ENCODE measurements around the gene STK32B. TPM values are rescaled to one million over a fixed set of nuclear protein-coding genes. Genes with fewer than 3 reads are reported as not detected.

STK32B gene
- total and polyA plus RNA-seq, 2 donors (not counting 3 experiments of a cell fraction or from before 2014, with no cell fraction given) = 5.6 to 7.8 TPM

DNA sequence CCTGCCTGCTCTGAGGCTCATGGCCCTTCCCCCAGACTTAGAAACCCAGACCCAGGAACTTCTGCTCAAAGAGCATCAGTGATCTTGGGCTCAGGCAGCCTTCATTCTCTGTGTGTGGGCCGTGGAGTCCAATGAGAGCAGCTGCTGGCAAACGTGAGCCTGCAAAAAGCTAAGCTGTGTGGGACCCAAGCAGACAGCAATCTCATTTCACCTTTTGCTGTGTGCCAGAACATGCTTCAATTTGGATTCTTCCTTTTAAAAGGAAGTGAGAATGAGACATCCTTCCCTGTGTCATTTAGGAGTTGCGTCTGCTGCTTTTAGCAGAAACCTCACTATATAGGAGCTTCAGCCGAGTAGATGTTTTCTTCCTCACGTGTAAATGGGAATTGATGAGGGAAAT is 418.6 kb downstream of the STK32B start:
- H2AFZ ChIP-seq (ENCODE audit: low read depth, low read length) = no peak overlapping the region
- H3K9ac ChIP-seq (replicated peaks; ENCODE audit: extremely low read depth, insufficient read depth, low read length) = no peak overlapping the region
- no peaks in the 10 kb centered on the region for H3K9me3 ChIP-seq (replicated peaks; ENCODE audit: control insufficient read depth, insufficient read depth, low read length)
- H3K4me3 ChIP-seq (replicated peaks in 1 of 3; ENCODE audit: insufficient read depth in 1 of 3, low read depth in 1 of 3, low read length in 3 of 3) = no peak overlapping the region
- dilution Hi-C loops (cut with MboI; ENCODE audit: extremely low pct_ligation_motif_present, low sequenced_read_pairs) (no loop called here), intact Hi-C loops (cut with micrococcal nuclease) (no loop called here)
- no peak for DNase-seq (ENCODE audit: low read depth, low spot score)
- no peak overlapping the region for H3K4me2 ChIP-seq (ENCODE audit: insufficient read depth, low read length)
- no peaks in the 10 kb centered on the region for H3K27me3 ChIP-seq (ENCODE audit: control insufficient read depth in 2 of 2, insufficient read depth in 2 of 2, low read length in 2 of 2)
- no peaks in the 10 kb centered on the region for H4K20me1 ChIP-seq (replicated peaks; ENCODE audit: control insufficient read depth, extremely low read depth, insufficient read depth, low read length)
- H3K4me1 ChIP-seq (ENCODE audit: control insufficient read depth, extremely low read depth, insufficient read depth, low read length) = no peaks in the 10 kb centered on the region
- no peaks in the 10 kb centered on the region for H3K9me1 ChIP-seq (replicated peaks; ENCODE audit: control insufficient read depth, extremely low read depth, insufficient read depth, low read length)
- H3K79me2 ChIP-seq (ENCODE audit: control insufficient read depth, insufficient read depth, low read length) = no peaks in the 10 kb centered on the region
- TF ChIP-seq MYC (IDR thresholded peaks at IDR 0.05; ENCODE audit: low read depth, low read length) (no peak), POLR2A (IDR thresholded peaks at IDR 0.05; ENCODE audit: low read depth, low read length) (no peak), POLR2AphosphoS5 (IDR thresholded peaks at IDR 0.05; ENCODE audit: insufficient read depth, low read depth, low read length) (no peak), JUN (IDR thresholded peaks at IDR 0.05; ENCODE audit: borderline replicate concordance, insufficient read depth, insufficient read length, low read depth) (no peak), MAX (IDR thresholded peaks at IDR 0.05; ENCODE audit: insufficient read depth, insufficient read length) (no peak), FOS (IDR thresholded peaks at IDR 0.05; ENCODE audit: borderline replicate concordance, insufficient read depth, low read length) (no peak), EZH2 (IDR thresholded peaks at IDR 0.05; ENCODE audit: borderline replicate concordance, low read depth, low read length, severe bottlenecking) (no peak), GATA2 (IDR thresholded peaks at IDR 0.05; ENCODE audit: insufficient read depth, insufficient read length, low read depth, low read length) (no peak)
- TF ChIP-seq, protein P1, sequence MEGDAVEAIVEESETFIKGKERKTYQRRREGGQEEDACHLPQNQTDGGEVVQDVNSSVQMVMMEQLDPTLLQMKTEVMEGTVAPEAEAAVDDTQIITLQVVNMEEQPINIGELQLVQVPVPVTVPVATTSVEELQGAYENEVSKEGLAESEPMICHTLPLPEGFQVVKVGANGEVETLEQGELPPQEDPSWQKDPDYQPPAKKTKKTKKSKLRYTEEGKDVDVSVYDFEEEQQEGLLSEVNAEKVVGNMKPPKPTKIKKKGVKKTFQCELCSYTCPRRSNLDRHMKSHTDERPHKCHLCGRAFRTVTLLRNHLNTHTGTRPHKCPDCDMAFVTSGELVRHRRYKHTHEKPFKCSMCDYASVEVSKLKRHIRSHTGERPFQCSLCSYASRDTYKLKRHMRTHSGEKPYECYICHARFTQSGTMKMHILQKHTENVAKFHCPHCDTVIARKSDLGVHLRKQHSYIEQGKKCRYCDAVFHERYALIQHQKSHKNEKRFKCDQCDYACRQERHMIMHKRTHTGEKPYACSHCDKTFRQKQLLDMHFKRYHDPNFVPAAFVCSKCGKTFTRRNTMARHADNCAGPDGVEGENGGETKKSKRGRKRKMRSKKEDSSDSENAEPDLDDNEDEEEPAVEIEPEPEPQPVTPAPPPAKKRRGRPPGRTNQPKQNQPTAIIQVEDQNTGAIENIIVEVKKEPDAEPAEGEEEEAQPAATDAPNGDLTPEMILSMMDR (IDR thresholded peaks at IDR 0.05; ENCODE audit: extremely low read depth in 1 of 2, insufficient read depth in 1 of 2, low read depth in 1 of 2, low read length in 2 of 2) = no peak
- ChIA-PET POLR2A (no interaction called here), CTCF (interaction anchor here (1.0 to 1.6 kb wide), 2 partner anchors 10 to 419 kb away, joined by 4 read pairs; no protein-coding TSS in a partner anchor)
- no peak for FAIRE-seq
- no peaks in the 10 kb centered on the region for H3K36me3 ChIP-seq (ENCODE audit: control insufficient read depth in 2 of 2, extremely low read depth in 1 of 2, insufficient read depth in 2 of 2, low read length in 2 of 2)
- H3K27ac ChIP-seq (ENCODE audit: insufficient read depth, low read depth, low read length) = no peak overlapping the region
- no TSS peak for BruUV-seq (replicated peaks)

All from endothelial cell of umbilical vein (primary cell).